HepG2 (cell line): ENCODE results near the gene PTCD2. TPM values are rescaled to one million over a fixed set of nuclear protein-coding genes. Genes with fewer than 3 reads are reported as not detected.

Source experiments
- ATAC-seq: fragments of 200-7000 bp; cut with Tn5 transposase; 3 replicates; pipeline ENCODE4 v1.9.1; 2020; ENCODE audit warnings: mild to moderate bottlenecking, moderate library complexity
- BruUV-seq: library from RNA; stranded (reverse); fragments of 400-500 nt; replicated peaks from 2 replicates; lab custom pipeline; 2021; lab: Mats Ljungman, UMichigan
- CTCF ChIA-PET: fragments of 300-600 bp; formaldehyde crosslinking; extraction: SDS; loops from one replicate; lab custom pipeline; 2021; ENCODE audit warnings: low total read pairs, inconsistent platforms, low intra/inter-chr PET ratio; lab: Yijun Ruan, JAX
- POLR2A ChIA-PET: fragments of 350-600 bp; sonication (Branson Sonifier 250); formaldehyde crosslinking; loops from one replicate; lab custom pipeline; 2020; ENCODE audit warnings: antibody characterized with exemption, inconsistent platforms; lab: Yijun Ruan, JAX
- DNase-seq: peaks from one replicate; pipeline ENCODE4 v3.0.0-alpha.2; 2015; ENCODE audit warnings: low spot score
- FAIRE-seq: peaks from 3 replicates; lab custom pipeline; 2011; peaks lifted over from hg19 to GRCh38; lab: Jason Lieb, UNC
- H2AFZ ChIP-seq: one replicate; pipeline ENCODE4 v1.6.1; 2011; ENCODE audit warnings: low read length, inconsistent platforms
- H3K27ac ChIP-seq: fragments of 300-600 bp; 3 replicates; pipeline ENCODE4 v1.8.0; 2011; ENCODE audit warnings: mixed run types, mild to moderate bottlenecking, mixed read lengths, low read length, inconsistent platforms; ENCODE audit not compliant: insufficient read depth; ENCODE audit errors: extremely low read length
- H3K27me3 ChIP-seq, 2 experiments: fragments of 200-600 bp in 1 of 2; 2 replicates in 1 of 2; 3 replicates in 1 of 2; pipeline versions ENCODE4 v1.6.0 to v1.8.0; 2011; ENCODE audit warnings: low read length in 2 of 2, mild to moderate bottlenecking in 2 of 2, moderate library complexity in 2 of 2, inconsistent platforms in 1 of 2; ENCODE audit not compliant: insufficient read depth in 2 of 2, control insufficient read depth in 1 of 2
- H3K36me3 ChIP-seq, 2 experiments: fragments of 200-600 bp in 1 of 2; replicated peaks in 1 of 2; 2 replicates in 1 of 2; 3 replicates in 1 of 2; pipeline versions ENCODE4 v1.5.1 to v1.8.0; 2011; ENCODE audit warnings: low read length in 2 of 2, inconsistent platforms in 1 of 2; ENCODE audit not compliant: insufficient read depth in 2 of 2, control insufficient read depth in 1 of 2
- H3K4me1 ChIP-seq: 2 replicates; pipeline ENCODE4 v1.5.1; 2012; ENCODE audit warnings: low read length, inconsistent platforms; ENCODE audit not compliant: insufficient read depth
- H3K4me2 ChIP-seq: 2 replicates; pipeline ENCODE4 v1.6.0; 2011; ENCODE audit warnings: low read depth, low read length, inconsistent platforms
- H3K4me3 ChIP-seq, 3 experiments: fragments of 200-600 bp in 1 of 3; sonication (generic), shearing (Covaris generic) in 1 of 3; replicated peaks in 1 of 3; 2 replicates each; pipeline ENCODE4 v1.5.1; 2011 to 2016; ENCODE audit warnings: low read length in 3 of 3, inconsistent platforms in 2 of 3, low read depth in 2 of 3, mild to moderate bottlenecking in 2 of 3, control low read depth in 1 of 3, mixed read lengths in 1 of 3; ENCODE audit not compliant: insufficient read depth in 1 of 3
- H3K79me2 ChIP-seq: one replicate; pipeline ENCODE4 v1.6.1; 2011; ENCODE audit warnings: low read length, inconsistent platforms; ENCODE audit not compliant: insufficient read depth
- H3K9ac ChIP-seq: 2 replicates; pipeline ENCODE4 v1.6.0; 2011; ENCODE audit warnings: mild to moderate bottlenecking, low read depth, low read length, inconsistent platforms; ENCODE audit not compliant: insufficient read depth
- H3K9me3 ChIP-seq: 2 replicates; pipeline ENCODE4 v1.5.1; 2012; ENCODE audit warnings: mild to moderate bottlenecking, low read length
- H4K20me1 ChIP-seq: 2 replicates; pipeline ENCODE4 v1.6.0; 2011; ENCODE audit warnings: inconsistent platforms, mild to moderate bottlenecking, low read length, moderate library complexity; ENCODE audit not compliant: insufficient read depth
- CEBPG ChIP-seq: IDR thresholded peaks from 2 replicates; pipeline ENCODE4 v1.6.1; 2016
- ESRRA ChIP-seq: sonication (generic); formaldehyde crosslinking; IDR thresholded peaks from 2 replicates; pipeline ENCODE4 v1.5.1; 2020; ENCODE audit warnings: mild to moderate bottlenecking, low read depth, missing genetic modification reagents
- GTF2F1 ChIP-seq: fragments of 150-350 bp; IDR thresholded peaks from 2 replicates; pipeline ENCODE4 v1.6.1; 2014; ENCODE audit warnings: low read length
- MAF1 ChIP-seq: sonication (generic); formaldehyde crosslinking; IDR thresholded peaks from 2 replicates; pipeline ENCODE4 v1.5.0; 2020; ENCODE audit warnings: missing genetic modification reagents, borderline replicate concordance
- MED8 ChIP-seq: sonication (generic); formaldehyde crosslinking; IDR thresholded peaks from 2 replicates; pipeline ENCODE4 v1.8.1; 2023; ENCODE audit warnings: mild to moderate bottlenecking, missing genetic modification reagents; ENCODE audit not compliant: insufficient replicate concordance
- MZF1 ChIP-seq: sonication (generic); formaldehyde crosslinking; IDR thresholded peaks from 2 replicates; pipeline ENCODE4 v1.8.1; 2023; ENCODE audit warnings: mild to moderate bottlenecking, missing genetic modification reagents, borderline replicate concordance
- NFE2 ChIP-seq: sonication (generic); formaldehyde crosslinking; IDR thresholded peaks from 2 replicates; pipeline ENCODE4 v1.4.0; 2020; ENCODE audit warnings: missing genetic modification reagents
- NR0B2 ChIP-seq: sonication (generic); formaldehyde crosslinking; IDR thresholded peaks from 2 replicates; pipeline ENCODE4 v1.4.0; 2020; ENCODE audit warnings: mild to moderate bottlenecking, missing genetic modification reagents
- NR2F1 ChIP-seq, 2 experiments: fragments of 450-650 bp in 1 of 2; formaldehyde crosslinking in 1 of 2; IDR thresholded peaks; 2 replicates each; pipeline versions ENCODE4 v1.5.0 to v1.6.1; 2016 to 2020; ENCODE audit warnings: mild to moderate bottlenecking in 1 of 2, missing compliant biosample characterization in 1 of 2, missing genetic modification reagents in 1 of 2, moderate library complexity in 1 of 2
- PHF5A ChIP-seq: IDR thresholded peaks from one replicate; pipeline ENCODE4 v1.6.1; 2018; ENCODE audit warnings: low read depth, missing genetic modification reagents; ENCODE audit not compliant: unreplicated experiment
- RARA ChIP-seq: IDR thresholded peaks from 2 replicates; pipeline ENCODE4 v1.6.1; 2016; ENCODE audit warnings: missing genetic modification reagents, missing compliant biosample characterization
- SRY ChIP-seq: sonication (generic); formaldehyde crosslinking; IDR thresholded peaks from 2 replicates; pipeline ENCODE4 v1.8.0; 2022; ENCODE audit warnings: mild to moderate bottlenecking, missing genetic modification reagents
- ZBTB34 ChIP-seq: sonication (generic); formaldehyde crosslinking; IDR thresholded peaks from 2 replicates; pipeline ENCODE4 v1.8.0; 2022; ENCODE audit warnings: mild to moderate bottlenecking, missing genetic modification reagents
- ZNF616 ChIP-seq: sonication (generic); formaldehyde crosslinking; IDR thresholded peaks from 2 replicates; pipeline ENCODE4 v1.5.0; 2020; ENCODE audit warnings: low read depth, mild to moderate bottlenecking, missing genetic modification reagents
- ZNF713 ChIP-seq: sonication (generic); formaldehyde crosslinking; IDR thresholded peaks from 2 replicates; pipeline ENCODE4 v1.4.0; 2020; ENCODE audit warnings: mild to moderate bottlenecking, missing genetic modification reagents
- in situ Hi-C: cut with HindIII; loops from 2 replicates; pipeline ENCODE4 v1.10.0; 2017; ENCODE audit warnings: low pct_unique_long_range_greater_than_20kb; ENCODE audit not compliant: extremely low pct_ligation_motif_present
- intact Hi-C: fragments of 100-400 bp; cut with micrococcal nuclease; formaldehyde crosslinking; loops from one replicate; pipeline ENCODE4 v1.10.0; 2022; ENCODE audit not compliant: unreplicated experiment
- polyA plus RNA-seq, 8 experiments: library from polyadenylated mRNA; depleted of rRNA in 3 of 8; stranded (reverse) in 7 of 8; unstranded in 1 of 8; fragments of >200 nt; fragmentation: Illumina TruSeq in 4 of 8; extraction: Trizol in 4 of 8; gene quantifications; 2 replicates each; pipeline versions ENCODE4 v1.2.1 to v1.2.3, GENCODE V29; 2011 to 2016; ENCODE audit warnings: low read depth in 4 of 8, missing spikeins in 1 of 8, mixed read lengths in 1 of 8; ENCODE audit not compliant: insufficient read depth in 1 of 8
- total RNA-seq, 5 experiments: library from RNA; depleted of rRNA; stranded (reverse); fragments of >200 nt; fragmentation: Illumina TruSeq; extraction: Trizol; gene quantifications; 2 replicates each; pipeline ENCODE4 v1.2.3, GENCODE V29; 2016; ENCODE audit warnings: low read depth in 1 of 5
- TF ChIP-seq, protein P1 (sequence below): IDR thresholded peaks from 2 replicates; pipeline ENCODE4 v1.6.1; 2016; ENCODE audit warnings: low read depth, borderline replicate concordance
- TF ChIP-seq, protein P2 (sequence below): sonication (generic); formaldehyde crosslinking; conservative IDR thresholded peaks from 2 replicates; pipeline ENCODE4 v1.8.0; 2022; ENCODE audit warnings: low read depth, missing genetic modification reagents

PTCD2 gene
- total and polyA plus RNA-seq, 2 of the 13 experiments (the other 11 are each of a cell fraction or from before 2014, with no cell fraction given): 5.3 to 6.4 TPM

DNA sequence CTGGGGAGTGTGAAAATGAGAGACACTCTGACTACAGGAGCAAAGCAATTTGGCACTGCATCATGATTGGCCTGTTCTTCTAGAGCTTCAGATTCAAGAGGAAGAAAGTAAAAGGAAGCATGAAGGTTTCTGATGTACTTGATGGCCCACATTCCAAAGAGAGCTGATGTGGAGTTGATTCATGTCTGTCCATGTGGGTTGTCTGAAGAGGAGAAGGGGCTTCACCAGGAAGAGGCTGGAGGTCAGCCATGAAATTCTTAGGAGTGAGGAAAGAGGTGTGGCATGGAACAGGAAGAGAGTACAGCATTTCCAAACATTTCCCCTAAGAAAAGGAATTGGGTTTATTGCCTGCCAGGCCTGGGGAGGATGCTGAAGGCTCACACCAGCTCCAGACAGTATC lies 70.7 kb downstream of the PTCD2 start:
- in situ Hi-C loops (no loop called here), intact Hi-C loops (no loop called here)
- H3K27ac ChIP-seq: no peak overlapping the region
- H3K79me2 ChIP-seq: no peaks in the 10 kb centered on the region
- no peaks in the 10 kb centered on the region for H3K36me3 ChIP-seq
- no peak overlapping the region for H2AFZ ChIP-seq
- ChIA-PET POLR2A (no interaction called here), CTCF (no interaction called here)
- FAIRE-seq (no peak), DNase-seq (no peak), ATAC-seq (no peak)
- no peak overlapping the region for H3K4me2 ChIP-seq
- H3K4me3 ChIP-seq: no peak overlapping the region
- H3K9ac ChIP-seq: no peak overlapping the region
- TF ChIP-seq, protein P1, sequence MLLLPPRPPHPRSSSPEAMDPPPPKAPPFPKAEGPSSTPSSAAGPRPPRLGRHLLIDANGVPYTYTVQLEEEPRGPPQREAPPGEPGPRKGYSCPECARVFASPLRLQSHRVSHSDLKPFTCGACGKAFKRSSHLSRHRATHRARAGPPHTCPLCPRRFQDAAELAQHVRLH: no peak
- TF ChIP-seq GTF2F1: no peak
- TF ChIP-seq MZF1 (CRISPR knock-in tag): no peak
- TF ChIP-seq MAF1 (CRISPR knock-in tag): no peak
- no peak for TF ChIP-seq ESRRA
- no peak for TF ChIP-seq ZBTB34
- no peak for TF ChIP-seq ZNF616 (CRISPR knock-in tag)
- TF ChIP-seq, protein P2, sequence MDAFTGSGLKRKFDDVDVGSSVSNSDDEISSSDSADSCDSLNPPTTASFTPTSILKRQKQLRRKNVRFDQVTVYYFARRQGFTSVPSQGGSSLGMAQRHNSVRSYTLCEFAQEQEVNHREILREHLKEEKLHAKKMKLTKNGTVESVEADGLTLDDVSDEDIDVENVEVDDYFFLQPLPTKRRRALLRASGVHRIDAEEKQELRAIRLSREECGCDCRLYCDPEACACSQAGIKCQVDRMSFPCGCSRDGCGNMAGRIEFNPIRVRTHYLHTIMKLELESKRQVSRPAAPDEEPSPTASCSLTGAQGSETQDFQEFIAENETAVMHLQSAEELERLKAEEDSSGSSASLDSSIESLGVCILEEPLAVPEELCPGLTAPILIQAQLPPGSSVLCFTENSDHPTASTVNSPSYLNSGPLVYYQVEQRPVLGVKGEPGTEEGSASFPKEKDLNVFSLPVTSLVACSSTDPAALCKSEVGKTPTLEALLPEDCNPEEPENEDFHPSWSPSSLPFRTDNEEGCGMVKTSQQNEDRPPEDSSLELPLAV (CRISPR knock-in tag): no peak
- TF ChIP-seq NR0B2 (CRISPR knock-in tag): no peak
- no peak for TF ChIP-seq SRY
- TF ChIP-seq PHF5A (CRISPR knock-in tag): no peak
- no peak for TF ChIP-seq NR2F1 (CRISPR knock-in tag; IDR thresholded peaks at IDR 0.05)
- no peak for TF ChIP-seq MED8
- TF ChIP-seq NFE2 (CRISPR knock-in tag): no peak
- TF ChIP-seq ZNF713 (CRISPR knock-in tag): no peak
- no peak for TF ChIP-seq RARA (CRISPR knock-in tag)
- no peak for TF ChIP-seq CEBPG
- H4K20me1 ChIP-seq: no peaks in the 10 kb centered on the region
- no peaks in the 10 kb centered on the region for H3K9me3 ChIP-seq
- no TSS peak for BruUV-seq
- H3K27me3 ChIP-seq: peaks cover 0 to 13% of the 10 kb centered on the region in 2 experiments; a peak in 1 of 5 replicates
- H3K4me1 ChIP-seq: no peaks in the 10 kb centered on the region
